Ramos (cell line): Measurements from ENCODE around the gene FAM83G.
"Not testable (repeated sequence)": the region's sequence is repeated elsewhere in the genome, so short reads cannot be mapped to it uniquely, and the experiment has no call there.

Experiments used
- in situ Hi-C: fragments of 300-500 bp; cut with MboI; formaldehyde crosslinking; loops from one replicate; pipeline ENCODE4 v1.14.3; 2022; ENCODE audit warnings: low sequenced_read_pairs; ENCODE audit not compliant: unreplicated experiment

The FAM83G gene

DNA sequence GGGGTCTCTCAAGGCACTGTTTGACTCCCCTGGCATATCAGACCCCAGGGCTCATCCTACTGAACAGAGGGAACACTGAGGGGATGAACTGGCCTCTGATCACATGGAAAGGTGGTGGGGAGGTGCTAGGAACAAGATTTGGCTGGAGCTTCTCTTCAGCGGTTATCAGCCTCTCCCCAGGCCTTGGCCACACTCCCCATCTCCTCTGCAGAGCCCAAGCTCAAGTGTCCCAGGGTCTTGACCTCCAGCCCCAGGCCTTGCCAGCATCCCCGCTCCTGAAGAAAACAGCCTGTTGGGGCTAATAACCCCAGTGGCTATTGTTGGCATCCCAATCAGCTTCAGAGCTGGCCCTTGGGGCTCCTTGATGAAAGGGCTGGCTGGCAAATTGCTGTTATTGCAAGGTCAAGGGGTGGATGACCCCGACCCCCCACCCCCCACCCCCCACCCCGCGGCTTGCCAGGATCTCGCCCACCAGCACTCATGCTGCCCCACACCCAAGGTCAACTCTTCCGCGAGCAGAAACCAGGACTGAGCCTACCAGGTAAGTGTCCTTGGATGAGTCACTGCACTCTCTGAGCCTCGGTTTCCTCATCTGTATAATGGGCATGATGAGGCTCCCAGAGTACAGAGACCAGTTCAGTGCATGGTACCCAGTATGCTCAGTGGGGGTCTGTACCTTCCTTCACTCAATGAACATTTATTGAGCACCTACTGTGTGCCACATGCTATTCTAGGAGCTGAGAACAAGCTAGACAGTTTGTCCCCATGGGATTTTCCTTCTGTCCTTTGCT lies 18.8 kb upstream of the FAM83G start:
- in situ Hi-C loops: no loop called here

DNA sequence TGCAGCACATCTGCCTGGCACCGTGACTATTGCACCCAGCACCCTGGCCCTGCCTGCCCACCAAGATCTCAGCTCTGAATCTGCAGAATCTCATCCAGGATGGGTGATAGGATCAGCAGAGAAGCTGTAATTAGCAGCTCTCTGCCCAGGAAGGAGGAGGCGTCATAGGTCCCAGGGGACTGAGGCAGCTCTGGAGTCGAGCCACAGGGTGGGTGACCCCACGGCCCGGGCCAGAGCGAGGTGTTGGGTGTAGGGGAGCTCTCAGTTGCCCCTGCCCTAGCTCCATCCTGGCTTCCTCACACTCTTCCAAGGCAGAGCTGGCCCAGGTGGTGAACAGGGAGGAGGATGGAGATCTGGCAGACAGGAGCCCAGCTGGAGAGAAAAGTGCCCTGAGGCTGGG lies 18.2 kb upstream of the FAM83G start:
- in situ Hi-C loops: no loop called here

DNA sequence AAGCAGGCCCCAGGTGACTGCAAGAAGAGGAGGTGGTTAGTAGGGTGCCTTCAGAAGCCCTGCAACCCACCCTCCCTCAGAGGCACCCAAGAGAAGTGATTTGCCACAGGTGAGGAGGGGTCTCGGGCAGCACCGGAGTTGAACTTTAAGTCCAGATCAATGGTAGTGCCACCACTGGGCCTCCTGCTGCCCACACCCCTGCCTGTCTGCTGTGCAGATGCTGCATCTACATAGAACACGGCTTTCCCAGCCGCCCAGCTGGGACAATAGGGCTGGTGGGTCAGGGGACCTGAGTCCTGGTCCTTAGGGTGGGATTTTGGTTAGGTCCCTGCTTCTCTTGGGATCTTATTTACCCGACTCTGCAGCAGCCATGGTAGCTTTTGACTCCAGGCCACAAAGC lies 17.6 kb upstream of the FAM83G start:
- in situ Hi-C loops: no loop called here

DNA sequence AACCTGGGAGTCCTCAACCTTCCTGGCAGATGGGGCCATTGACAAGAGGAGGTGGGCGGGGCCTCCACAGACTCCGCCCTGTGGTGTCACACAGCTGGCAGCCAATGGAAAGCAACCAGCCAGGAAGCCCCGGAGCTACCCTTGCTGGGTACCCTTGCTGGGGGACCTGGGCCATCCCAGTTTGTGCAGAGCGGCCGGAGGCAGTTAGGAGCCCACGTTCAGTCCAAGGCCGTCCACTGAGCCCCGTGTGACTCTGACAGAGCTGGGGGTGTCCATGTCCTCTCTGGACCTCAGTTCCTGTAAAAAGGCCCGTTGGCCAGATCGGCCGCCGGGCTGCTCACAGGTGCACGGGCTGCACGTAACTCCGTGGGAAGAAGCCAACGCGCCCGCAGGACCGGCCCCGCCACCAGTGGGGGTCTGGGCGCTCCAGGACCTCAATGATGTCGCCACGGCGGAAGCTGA lies 17.1 kb upstream of the FAM83G start:
- in situ Hi-C loops: no loop called here

DNA sequence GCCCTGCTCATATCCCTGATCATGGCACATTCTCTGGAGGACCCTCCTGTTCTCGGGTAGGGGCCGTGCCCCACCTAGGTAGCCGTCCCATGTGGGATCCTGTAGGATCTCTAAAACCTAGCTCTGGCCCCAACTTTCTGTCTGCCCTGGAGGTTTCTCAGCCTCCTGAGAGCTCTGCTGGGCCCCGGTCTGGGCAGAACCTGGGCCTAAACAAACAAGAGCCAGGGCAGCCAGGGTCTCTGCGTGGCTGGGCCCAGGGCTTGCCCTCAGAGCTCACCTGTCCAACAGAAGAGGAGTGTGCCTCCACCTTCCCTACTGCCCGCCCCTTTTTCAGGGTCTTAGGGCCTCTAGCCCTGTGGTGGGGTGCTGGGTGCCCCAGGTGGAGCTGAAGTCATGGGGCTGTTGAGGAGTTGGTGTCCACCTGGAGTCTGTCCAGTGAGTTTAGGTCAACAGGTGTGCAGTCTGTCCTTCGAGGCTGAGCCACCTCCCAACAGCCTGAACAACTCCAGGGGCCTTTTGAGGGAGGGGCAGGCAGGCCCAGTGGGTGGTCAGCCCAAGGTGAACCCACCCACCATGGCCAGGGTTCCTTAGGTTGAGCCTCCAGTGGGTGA lies 16.6 kb upstream of the FAM83G start:
- in situ Hi-C loops: not testable (repeated sequence)

DNA sequence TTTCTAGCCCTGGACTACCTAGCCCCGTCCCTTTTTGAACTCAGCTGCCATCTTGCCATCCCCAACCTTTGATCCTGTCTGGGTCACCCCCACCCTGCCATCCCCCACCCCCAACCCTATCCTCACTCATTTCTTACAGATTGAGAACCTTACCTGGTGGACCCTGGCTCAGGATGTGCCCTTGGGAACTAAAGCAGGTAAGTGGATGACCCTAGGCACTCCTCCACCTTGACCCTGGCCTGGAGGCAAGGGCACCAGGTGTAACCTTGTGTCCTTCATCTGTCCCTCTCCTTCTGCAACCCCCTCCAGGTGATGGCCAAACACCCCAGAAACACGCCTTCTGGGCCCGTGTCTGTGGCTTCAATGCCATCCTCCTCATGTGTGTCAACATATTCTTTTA lies 15.5 kb upstream of the FAM83G start:
- in situ Hi-C loops: no loop called here

DNA sequence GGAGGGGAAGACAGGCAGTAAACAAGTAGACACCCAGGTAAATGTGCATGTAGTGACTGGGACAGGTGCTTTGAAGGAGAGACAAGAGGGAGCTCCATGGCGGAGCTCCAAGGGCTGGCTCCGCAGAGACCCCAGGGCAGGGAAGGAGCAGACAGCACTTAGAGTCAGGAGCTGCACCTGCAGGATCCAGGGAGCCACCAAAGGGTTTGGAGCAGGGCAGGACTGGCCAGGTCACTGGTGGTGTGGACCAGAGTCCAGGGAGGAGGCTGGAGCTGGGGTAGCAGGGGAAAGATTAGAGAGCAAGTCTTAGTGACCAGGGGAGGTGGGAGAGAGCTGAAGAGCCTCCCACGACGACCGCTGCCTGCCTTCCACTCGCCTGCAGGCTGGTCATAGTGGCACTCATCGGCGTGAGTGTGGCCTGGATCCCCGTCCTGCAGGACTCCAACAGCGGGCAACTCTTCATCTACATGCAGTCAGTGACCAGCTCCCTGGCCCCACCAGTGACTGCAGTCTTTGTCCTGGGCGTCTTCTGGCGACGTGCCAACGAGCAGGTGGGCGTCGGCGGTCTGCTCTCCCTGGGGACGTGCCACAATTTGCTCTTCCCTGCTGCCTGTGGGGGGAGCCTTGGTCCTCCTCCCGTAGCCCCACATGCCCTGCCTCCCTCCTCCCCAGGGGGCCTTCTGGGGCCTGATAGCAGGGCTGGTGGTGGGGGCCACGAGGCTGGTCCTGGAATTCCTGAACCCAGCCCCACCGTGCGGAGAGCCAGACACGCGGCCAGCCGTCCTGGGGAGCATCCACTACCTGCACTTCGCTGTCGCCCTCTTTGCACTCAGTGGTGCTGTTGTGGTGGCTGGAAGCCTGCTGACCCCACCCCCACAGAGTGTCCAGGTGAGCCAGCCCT lies 14.7 kb upstream of the FAM83G start:
- in situ Hi-C loops: no loop called here

DNA sequence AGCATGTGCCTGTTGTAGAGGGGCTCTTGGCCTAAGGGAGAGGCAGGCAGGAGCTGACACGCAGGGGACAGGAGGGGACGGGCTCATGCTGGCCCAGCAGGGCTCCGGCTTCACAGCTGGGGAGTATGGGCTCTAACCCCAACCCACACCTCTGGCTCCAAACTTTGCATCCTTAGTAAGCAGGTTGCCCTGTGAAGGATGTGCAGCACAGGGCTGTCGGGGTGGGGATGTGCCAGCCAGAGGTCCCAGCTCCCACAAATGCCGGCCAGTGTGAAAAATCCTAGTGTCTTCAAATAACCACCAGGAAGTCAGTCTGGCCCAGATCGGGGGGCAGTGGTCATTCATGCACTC lies 14.0 kb upstream of the FAM83G start:
- in situ Hi-C loops: no loop called here

DNA sequence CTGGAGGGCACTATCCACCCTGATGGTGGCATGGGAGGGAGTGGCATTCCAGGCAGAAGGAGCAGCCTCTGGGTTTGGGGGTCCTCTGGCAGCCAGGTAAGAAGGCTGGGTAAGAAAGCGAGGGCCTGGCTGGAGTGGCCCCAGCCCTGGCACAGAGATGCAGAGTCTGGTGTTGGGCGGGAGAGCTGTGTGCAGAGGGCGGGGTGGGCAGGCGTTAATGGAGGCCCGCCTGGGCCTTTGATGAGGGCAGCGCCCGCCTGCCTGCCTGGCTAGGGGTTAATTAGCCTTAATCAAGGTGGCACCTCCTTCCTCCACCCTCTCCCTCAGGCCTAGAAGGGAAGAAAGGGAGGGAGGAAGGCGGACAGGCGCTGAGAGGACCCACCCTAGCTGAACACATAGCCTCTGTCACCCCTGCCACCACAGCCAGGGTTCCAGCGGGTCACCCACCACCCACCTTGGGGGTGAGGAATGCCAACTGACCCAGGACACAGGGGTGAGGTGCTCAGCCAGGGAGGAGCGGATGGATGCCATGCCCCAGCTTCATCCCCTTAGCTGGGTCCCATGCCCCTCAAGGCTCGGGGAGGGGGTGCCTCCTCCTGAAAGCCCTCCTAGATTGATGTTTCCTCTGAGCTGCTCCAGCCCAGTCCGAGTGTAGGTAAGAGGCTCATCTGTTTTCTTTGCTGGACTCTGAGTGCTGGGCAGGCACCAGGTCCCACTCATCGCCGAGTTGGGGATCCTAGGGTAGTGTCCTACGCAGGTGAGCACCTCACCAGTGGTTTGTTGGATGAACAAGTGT lies 13.4 kb upstream of the FAM83G start:
- in situ Hi-C loops: no loop called here

DNA sequence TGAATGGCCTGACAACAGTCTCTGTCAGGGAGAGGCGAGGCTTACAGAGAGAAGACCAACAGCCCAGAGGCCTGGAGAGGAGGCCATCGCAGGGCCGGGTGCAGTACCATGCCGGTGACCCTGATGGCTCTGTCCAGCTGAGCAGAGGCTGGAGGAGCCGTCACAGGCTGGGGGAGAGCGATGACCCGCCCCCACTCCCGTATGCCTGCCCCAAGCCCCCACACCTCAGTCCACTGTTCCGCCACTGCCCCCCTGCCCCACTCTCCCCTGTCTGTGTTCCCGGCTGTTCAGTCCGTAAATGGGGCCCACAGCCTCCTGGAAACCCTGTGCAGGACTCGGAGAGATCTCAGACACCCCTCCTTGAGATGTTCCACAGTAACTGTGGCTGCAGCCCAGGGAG lies 12.8 kb upstream of the FAM83G start:
- in situ Hi-C loops: no loop called here

DNA sequence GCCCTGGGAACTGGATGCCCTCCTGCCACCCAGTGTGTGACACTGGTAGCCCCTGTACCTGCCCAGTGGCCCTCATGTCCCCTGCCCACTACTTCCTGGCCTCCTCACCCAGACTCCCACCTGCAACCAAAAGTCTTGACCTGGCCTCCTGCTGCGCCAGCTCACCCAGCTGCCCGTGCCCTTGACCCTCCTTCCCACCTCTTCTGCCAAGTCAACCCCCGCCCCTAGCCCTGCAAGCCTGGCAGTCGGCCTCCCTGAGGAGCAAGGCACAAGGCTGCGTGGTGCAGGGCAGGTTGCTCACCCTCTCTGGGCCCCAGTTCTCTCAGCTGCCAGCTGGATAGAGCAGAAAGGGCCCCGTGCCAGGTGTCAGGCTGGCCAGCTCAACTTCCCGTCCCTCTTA lies 12.3 kb upstream of the FAM83G start:
- in situ Hi-C loops: no loop called here

DNA sequence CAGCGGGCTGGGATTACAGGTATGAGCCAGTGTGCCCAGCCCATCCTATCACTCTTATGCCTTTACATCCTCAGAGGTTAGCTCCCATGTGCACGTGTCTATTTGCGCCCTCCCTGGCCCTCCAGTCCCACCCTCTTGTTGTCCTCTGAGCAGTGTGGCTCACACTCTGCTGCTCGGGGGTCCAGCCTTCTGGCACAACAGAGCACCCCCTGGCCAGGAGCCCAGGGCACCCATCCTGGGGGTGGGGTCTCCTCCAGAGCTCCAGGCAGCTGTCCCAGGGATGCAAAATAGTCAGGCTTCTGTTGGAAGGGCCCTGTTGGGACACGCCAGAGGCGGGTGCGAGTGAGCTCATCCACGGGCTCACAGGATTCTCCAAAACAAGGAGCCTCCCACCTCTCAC lies 11.7 kb upstream of the FAM83G start:
- in situ Hi-C loops: no loop called here

DNA sequence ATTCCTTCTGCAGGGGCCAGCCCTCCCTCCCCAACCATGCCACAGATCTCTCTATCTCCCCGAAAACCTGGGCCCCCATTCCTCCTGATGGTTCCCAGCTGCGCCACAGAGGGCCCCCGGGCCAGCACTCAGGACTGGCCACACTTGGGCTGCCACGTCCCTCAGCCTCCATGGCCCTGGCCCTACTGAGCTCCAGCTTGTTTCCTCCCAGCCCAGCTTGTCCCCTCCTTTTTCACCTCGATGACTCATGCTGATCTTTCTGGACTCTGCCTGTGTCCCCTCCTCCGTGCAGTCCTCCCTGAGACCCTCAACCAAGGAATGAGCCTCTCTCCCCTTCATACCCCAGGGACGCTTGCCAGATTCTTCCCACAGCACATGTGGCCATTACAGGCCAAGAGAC lies 10.9 kb upstream of the FAM83G start:
- in situ Hi-C loops: no loop called here

DNA sequence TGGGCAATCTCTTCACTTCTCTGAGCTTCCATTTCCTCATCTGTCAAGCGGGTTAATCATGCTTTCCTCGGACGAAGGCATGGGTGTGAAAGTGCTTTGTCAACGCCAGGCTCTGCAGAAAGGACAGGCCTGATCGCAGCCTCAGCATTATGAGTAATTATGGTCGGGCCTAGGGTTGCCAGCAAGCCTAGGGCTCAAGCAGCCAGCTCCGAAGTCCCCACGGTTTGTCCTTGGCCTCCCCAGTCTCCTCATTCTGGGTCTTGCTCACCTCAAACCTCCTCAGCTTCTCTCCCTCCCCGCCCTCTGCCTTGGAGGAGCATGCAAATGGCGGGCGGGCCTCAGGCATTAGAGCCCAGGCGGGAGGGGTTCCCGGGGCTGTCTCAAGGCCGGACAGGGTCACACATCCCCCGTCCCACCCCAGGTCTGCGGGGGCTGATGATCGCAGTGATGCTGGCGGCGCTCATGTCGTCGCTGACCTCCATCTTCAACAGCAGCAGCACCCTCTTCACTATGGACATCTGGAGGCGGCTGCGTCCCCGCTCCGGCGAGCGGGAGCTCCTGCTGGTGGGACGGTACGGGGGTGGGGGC lies 10.2 kb upstream of the FAM83G start:
- in situ Hi-C loops: no loop called here

DNA sequence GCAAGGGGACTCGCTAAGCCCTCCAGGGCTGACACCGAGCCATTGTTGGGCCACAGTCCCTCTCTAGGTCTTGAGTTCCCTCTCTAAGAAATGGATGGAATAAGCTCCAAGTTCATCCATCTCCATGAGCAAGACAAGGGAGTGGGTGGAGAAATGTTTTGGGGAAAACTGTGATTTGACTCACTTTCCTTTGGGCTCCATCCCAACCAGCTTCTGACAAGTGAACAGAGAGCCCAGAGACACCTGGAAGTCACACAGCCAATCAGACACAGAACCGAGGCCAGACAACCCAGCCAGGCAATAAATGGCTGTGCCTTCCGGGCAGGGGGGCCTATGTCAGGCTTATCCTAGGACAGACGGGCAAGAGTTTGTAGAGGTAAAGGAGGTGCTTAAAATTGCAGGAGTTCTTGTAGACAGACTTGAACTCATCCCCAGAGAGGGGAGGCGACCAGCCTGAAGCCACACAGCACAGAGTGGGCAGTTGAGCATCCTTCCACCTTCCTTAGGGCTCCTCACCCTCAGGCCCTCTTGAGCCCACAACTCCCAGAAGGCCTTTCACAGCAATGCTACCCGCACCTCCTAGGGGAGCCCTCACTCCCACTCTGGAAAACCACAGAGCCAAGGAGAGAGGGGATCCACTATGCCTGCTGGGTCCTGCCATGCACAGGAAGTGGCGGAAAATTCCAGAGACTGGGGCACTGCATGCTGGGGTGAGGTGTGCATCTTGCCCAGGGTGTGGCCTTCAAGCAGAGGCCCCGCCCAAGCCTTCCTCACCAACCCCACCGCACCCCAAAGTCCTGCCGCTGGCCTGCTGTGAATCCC lies 9.5 kb upstream of the FAM83G start:
- in situ Hi-C loops: no loop called here

DNA sequence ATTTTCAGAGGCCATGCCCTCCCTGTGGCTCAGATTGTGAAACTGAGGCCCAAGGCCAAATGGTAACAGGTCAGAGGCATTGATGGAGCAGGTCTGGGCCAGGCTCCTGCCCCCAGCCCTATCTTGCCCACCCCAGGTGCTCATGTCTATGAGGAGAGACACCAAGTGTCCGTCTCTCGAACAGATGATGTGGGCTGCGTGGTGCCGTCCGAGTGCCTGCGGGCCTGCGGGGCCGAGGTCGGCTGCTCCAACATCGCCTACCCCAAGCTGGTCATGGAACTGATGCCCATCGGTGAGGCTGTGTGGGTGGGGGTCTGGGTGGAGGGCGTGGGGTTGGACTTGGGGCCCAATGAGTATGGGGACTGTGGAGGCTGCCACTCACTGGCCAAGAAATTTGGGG lies 8.7 kb upstream of the FAM83G start:
- in situ Hi-C loops: no loop called here

DNA sequence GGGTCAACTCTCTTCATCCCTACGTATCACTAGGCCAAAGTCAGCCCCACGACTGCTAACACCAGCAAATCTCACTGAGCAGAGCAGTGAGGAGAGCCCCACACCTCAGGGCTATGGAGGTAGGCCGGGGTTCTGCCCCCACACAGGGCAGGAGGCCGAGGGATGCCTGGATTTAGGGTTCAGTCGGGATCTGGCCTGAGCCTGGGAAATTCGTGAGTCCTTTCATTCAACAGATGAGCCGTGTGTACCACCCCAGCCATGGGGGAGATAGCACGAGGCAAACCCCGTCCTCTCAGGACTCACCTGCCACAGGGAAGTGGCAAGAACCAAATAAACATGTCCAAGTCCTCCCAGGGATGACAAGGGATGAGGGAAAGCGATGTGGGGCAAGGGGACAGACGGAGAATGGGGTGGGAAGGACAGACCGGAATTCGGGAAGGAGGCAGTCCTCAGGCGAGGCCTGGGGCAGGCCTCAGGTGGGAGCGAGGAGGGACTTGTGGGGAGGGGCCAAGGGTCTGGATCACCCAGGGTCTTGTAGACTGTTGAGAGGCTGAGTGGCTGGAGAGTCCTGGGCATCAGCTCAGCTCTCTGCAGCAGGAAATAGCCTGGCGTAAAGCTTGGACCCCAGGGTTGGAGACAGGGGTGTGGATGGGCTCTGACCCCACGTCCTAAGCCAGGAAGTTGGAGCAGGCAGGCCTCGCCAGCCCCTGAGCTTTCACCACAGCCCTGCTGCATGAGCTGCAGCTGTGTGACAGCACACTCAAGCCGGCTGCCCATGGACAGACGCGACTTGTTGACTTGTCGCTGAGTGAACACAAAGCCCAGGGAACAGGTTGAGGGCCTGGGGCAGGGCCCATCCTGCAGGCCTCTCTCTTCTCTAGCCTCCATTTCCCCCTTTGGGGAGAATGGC lies 7.9 kb upstream of the FAM83G start:
- in situ Hi-C loops: no loop called here

DNA sequence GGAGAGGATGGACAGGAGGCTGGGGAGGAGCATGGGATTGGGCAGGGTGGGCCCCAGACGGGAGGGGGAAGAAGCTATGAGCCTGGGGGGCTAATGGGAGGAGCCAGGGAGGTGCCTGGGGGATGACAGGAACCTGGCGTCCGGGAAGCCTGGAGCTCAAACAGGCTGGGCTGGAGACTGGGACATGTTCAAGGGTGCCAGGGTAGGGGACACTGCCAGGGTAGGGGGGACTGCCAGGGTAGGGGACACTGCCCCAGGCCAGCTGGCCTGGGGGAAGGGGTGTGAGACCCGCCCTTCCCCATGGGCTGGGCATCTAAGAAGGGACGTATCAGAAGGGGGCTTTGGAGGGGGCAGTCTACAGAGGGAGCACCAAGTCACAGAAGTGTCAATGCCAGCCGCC lies 7.0 kb upstream of the FAM83G start:
- in situ Hi-C loops: no loop called here
